ENCODE data around the gene PAPLN.

- TF ChIP-seq, protein P1, sequence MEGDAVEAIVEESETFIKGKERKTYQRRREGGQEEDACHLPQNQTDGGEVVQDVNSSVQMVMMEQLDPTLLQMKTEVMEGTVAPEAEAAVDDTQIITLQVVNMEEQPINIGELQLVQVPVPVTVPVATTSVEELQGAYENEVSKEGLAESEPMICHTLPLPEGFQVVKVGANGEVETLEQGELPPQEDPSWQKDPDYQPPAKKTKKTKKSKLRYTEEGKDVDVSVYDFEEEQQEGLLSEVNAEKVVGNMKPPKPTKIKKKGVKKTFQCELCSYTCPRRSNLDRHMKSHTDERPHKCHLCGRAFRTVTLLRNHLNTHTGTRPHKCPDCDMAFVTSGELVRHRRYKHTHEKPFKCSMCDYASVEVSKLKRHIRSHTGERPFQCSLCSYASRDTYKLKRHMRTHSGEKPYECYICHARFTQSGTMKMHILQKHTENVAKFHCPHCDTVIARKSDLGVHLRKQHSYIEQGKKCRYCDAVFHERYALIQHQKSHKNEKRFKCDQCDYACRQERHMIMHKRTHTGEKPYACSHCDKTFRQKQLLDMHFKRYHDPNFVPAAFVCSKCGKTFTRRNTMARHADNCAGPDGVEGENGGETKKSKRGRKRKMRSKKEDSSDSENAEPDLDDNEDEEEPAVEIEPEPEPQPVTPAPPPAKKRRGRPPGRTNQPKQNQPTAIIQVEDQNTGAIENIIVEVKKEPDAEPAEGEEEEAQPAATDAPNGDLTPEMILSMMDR (IDR thresholded peaks at IDR 0.05; ENCODE audit: insufficient read depth, low read length, poor library complexity, severe bottlenecking), result no peak
- TF ChIP-seq EZH2phosphoT487 (conservative IDR thresholded peaks at IDR 0.05; ENCODE audit: low read length), result no peak
These were observed 12.4 kb downstream of the PAPLN start for GRCh38 chr14:73249564-73250316.

Measured in SU-DHL-6 (cell line).